B cell (primary cell): ENCODE data around the gene BCL3. TPM values are rescaled to one million over a fixed set of nuclear protein-coding genes. Genes with fewer than 3 reads are reported as not detected.

Source experiments
- ATAC-seq: fragments of 200-7000 bp; cut with Tn5 transposase; one replicate; pipeline ENCODE4 v1.10.0; 2021; ENCODE audit warnings: low read depth, mild to moderate bottlenecking, moderate number of reproducible peaks, moderate library complexity
- CTCF ChIA-PET: fragments of 350-600 bp; sonication (Branson Sonifier 250); formaldehyde crosslinking; loops from one replicate; lab custom pipeline; 2021; ENCODE audit warnings: antibody characterized with exemption, inconsistent platforms; lab: Charles Lee
- POLR2A ChIA-PET: fragments of 350-600 bp; sonication (Branson Sonifier 250); formaldehyde crosslinking; loops from one replicate; lab custom pipeline; 2021; ENCODE audit warnings: antibody characterized with exemption; lab: Charles Lee
- DNase-seq: peaks from one replicate; pipeline ENCODE4 v3.0.0; 2013
- H2AFZ ChIP-seq: 2 replicates; pipeline ENCODE4 v1.6.1; 2012; ENCODE audit warnings: mild to moderate bottlenecking, low read depth, low read length; ENCODE audit not compliant: insufficient read depth, poor library complexity, severe bottlenecking
- H3K27ac ChIP-seq, 2 donors: 1 replicate in 1 of 2; 2 replicates in 1 of 2; pipeline ENCODE4 v1.5.1; 2012 to 2013; ENCODE audit warnings: low read length in 2 of 2, mild to moderate bottlenecking in 2 of 2, moderate library complexity in 1 of 2
- H3K27me3 ChIP-seq, 4 experiments: fragments of 200-600 bp in 1 of 4; sonication (generic) in 1 of 4; replicated peaks in 1 of 4; 1 replicate in 2 of 4; 2 replicates in 2 of 4; pipeline versions ENCODE4 v1.6.1 to v1.7.0; 2013 to 2016; ENCODE audit warnings: low read length in 3 of 4, mild to moderate bottlenecking in 2 of 4, mixed read lengths in 1 of 4, moderate library complexity in 1 of 4; ENCODE audit not compliant: insufficient read depth in 4 of 4, control insufficient read depth in 3 of 4; ENCODE audit errors: control extremely low read depth in 1 of 4
- H3K36me3 ChIP-seq, 2 experiments: replicated peaks in 1 of 2; 1 replicate in 1 of 2; 2 replicates in 1 of 2; pipeline versions ENCODE4 v1.6.1 to v1.7.1; 2013; ENCODE audit warnings: low read length in 1 of 2; ENCODE audit not compliant: insufficient read depth in 2 of 2, control insufficient read depth in 1 of 2; ENCODE audit errors: control extremely low read depth in 1 of 2, extremely low read depth in 1 of 2
- H3K4me1 ChIP-seq, 2 donors: fragments of 200-600 bp in 1 of 2; sonication (generic) in 1 of 2; 1 replicate in 1 of 2; 2 replicates in 1 of 2; pipeline versions ENCODE4 v1.5.1 to v1.6.1; 2013 to 2017; ENCODE audit warnings: low read length in 2 of 2; ENCODE audit not compliant: control insufficient read depth in 2 of 2, insufficient read depth in 2 of 2
- H3K4me2 ChIP-seq: replicated peaks from 2 replicates; pipeline ENCODE3; 2012; ENCODE audit warnings: mild to moderate bottlenecking, low read depth, low read length; ENCODE audit not compliant: poor library complexity, severe bottlenecking
- H3K4me3 ChIP-seq, 5 experiments: fragments of 200-600 bp in 1 of 5; sonication (generic) in 1 of 5; 1 replicate in 3 of 5; 2 replicates in 2 of 5; pipeline versions ENCODE4 v1.5.1 to v1.7.0; 2011 to 2016; ENCODE audit warnings: low read length in 4 of 5, mild to moderate bottlenecking in 4 of 5, low read depth in 2 of 5, control low read depth in 1 of 5, moderate library complexity in 1 of 5; ENCODE audit not compliant: insufficient read depth in 1 of 5; ENCODE audit errors: control extremely low read depth in 1 of 5, extremely low read depth in 1 of 5
- H3K79me2 ChIP-seq: fragments of 200-600 bp; sonication (generic); one replicate; pipeline ENCODE4 v1.6.0; 2016; ENCODE audit warnings: low read length; ENCODE audit not compliant: control insufficient read depth, insufficient read depth
- H3K9ac ChIP-seq: fragments of 200-600 bp; sonication (generic); 2 replicates; pipeline ENCODE4 v1.6.1; 2017; ENCODE audit warnings: mild to moderate bottlenecking, low read length, moderate library complexity
- H3K9me3 ChIP-seq, 3 donors: one replicate each; pipeline versions ENCODE4 v1.6.1 to v1.7.1; 2013; ENCODE audit warnings: low read length in 2 of 3; ENCODE audit not compliant: control insufficient read depth in 2 of 3, insufficient read depth in 1 of 3; ENCODE audit errors: control extremely low read depth in 1 of 3
- H4K20me1 ChIP-seq: 2 replicates; pipeline ENCODE4 v1.6.0; 2012; ENCODE audit warnings: mild to moderate bottlenecking, low read length; ENCODE audit not compliant: insufficient read depth, control insufficient read depth, poor library complexity, severe bottlenecking
- H3K27ac Mint-ChIP-seq: one replicate; pipeline ENCODE4 v1.8.0; 2021; ENCODE audit warnings: mixed read lengths
- H3K27me3 Mint-ChIP-seq: one replicate; pipeline ENCODE4 v1.8.0; 2021; ENCODE audit warnings: mixed read lengths
- H3K4me1 Mint-ChIP-seq: one replicate; pipeline ENCODE4 v1.8.0; 2021; ENCODE audit warnings: mixed read lengths
- H3K4me3 Mint-ChIP-seq: one replicate; pipeline ENCODE4 v1.8.0; 2021; ENCODE audit warnings: mixed read lengths
- H3K9me3 Mint-ChIP-seq: one replicate; pipeline ENCODE4 v1.8.0; 2022; ENCODE audit warnings: mixed read lengths; ENCODE audit not compliant: insufficient read depth
- EZH2 ChIP-seq: IDR thresholded peaks from 2 replicates; pipeline ENCODE4 v1.6.1; 2012; ENCODE audit warnings: borderline replicate concordance, low read depth, mild to moderate bottlenecking, moderate library complexity, low read length; ENCODE audit not compliant: insufficient read depth, poor library complexity, severe bottlenecking
- WGBS: methylation state at CpG from one replicate; pipeline ENCODE4 v1.1.5; 2013; ENCODE audit warnings: missing lambda C conversion rate; ENCODE audit not compliant: insufficient coverage; 5-methylcytosine and 5-hydroxymethylcytosine counted together
- intact Hi-C: fragments of 100-400 bp; cut with micrococcal nuclease; formaldehyde crosslinking; loops from one replicate; pipeline ENCODE4 v1.10.0; 2022
- polyA plus RNA-seq: library from polyadenylated mRNA; depleted of rRNA; stranded (reverse); fragments of >200 nt; gene quantifications from 2 replicates; pipeline ENCODE4 v1.2.3, GENCODE V29; 2012
- total RNA-seq, 2 donors: library from RNA; stranded (reverse); fragments of 120-200 nt in 1 of 2; gene quantifications; 1 replicate in 1 of 2; 2 replicates in 1 of 2; pipeline versions ENCODE4 v1.2.3 to v1.2.4, GENCODE V29; 2013 to 2022
- TF ChIP-seq, protein P1 (sequence below): fragments of 200-600 bp; IDR thresholded peaks from one replicate; pipeline ENCODE4 v1.8.0; 2022; ENCODE audit warnings: antibody characterized with exemption, mild to moderate bottlenecking

The BCL3 gene
- total and polyA plus RNA-seq, 2 donors (not counting 1 experiment from before 2014, with no cell fraction given): 52.3 to 147 TPM

DNA sequence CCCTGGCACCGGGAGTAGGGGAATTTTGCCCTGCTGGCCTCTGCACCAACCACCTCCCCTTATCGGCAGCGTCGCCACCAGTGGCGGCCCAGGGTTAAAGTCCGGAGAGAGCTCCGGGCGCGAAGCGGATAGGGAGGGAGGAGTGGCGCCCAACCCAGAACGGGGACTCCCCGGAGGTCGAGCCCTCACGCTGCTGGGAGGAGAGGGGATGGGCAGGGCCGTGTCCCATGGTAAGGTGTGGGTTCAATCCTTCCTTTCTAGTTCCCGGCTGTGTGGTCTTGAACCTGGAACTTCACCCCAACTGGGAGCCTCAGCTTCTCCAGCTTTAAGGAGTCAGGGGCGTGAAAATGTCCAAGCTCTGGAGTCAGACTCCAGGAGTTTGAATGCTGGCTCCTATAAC is 23.3 kb upstream of the BCL3 start:
- H3K27ac Mint-ChIP-seq: no peak overlapping the region
- H3K4me1 Mint-ChIP-seq: peaks cover 54% of the 10 kb centered on the region
- no peaks in the 10 kb centered on the region for H3K9me3 Mint-ChIP-seq
- Histone ChIP-seq H3K4me3 (no peak overlapping the region), H3K4me1 (peaks cover 42 to 65% of the 10 kb centered on the region in 2 donors), H3K36me3 (no peaks in the 10 kb centered on the region), H3K27ac (no peak overlapping the region), H3K9ac (no peak overlapping the region), H3K27me3 (no peaks in the 10 kb centered on the region), H3K9me3 (no peaks in the 10 kb centered on the region), H3K4me2 (peak overlapping the region; percentile 23), H4K20me1 (no peaks in the 10 kb centered on the region), H2AFZ (no peak overlapping the region), H3K79me2 (no peaks in the 10 kb centered on the region)
- ChIA-PET CTCF (interaction anchor here (0.5 to 11.7 kb wide), 11 partner anchors 16 to 753 kb away, joined by 3 to 591 read pairs (median 11); partner anchors contain the start of genes BCL3 and CBLC), POLR2A (interaction anchor here (3.0 kb wide), 1 partner anchor 46 kb away, joined by 34 read pairs; no protein-coding TSS in a partner anchor)
- H3K4me3 Mint-ChIP-seq: no peak overlapping the region
- ATAC-seq (no peak), DNase-seq (no peak)
- TF ChIP-seq, protein P1, sequence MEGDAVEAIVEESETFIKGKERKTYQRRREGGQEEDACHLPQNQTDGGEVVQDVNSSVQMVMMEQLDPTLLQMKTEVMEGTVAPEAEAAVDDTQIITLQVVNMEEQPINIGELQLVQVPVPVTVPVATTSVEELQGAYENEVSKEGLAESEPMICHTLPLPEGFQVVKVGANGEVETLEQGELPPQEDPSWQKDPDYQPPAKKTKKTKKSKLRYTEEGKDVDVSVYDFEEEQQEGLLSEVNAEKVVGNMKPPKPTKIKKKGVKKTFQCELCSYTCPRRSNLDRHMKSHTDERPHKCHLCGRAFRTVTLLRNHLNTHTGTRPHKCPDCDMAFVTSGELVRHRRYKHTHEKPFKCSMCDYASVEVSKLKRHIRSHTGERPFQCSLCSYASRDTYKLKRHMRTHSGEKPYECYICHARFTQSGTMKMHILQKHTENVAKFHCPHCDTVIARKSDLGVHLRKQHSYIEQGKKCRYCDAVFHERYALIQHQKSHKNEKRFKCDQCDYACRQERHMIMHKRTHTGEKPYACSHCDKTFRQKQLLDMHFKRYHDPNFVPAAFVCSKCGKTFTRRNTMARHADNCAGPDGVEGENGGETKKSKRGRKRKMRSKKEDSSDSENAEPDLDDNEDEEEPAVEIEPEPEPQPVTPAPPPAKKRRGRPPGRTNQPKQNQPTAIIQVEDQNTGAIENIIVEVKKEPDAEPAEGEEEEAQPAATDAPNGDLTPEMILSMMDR: no peak
- H3K27me3 Mint-ChIP-seq: no peaks in the 10 kb centered on the region
- intact Hi-C loops: loop anchor here (2.0 to 10.0 kb wide), 2 partner anchors 70 to 120 kb away; partner anchors contain the start of gene NECTIN2
- 21% methylated on average over 12 of the region's 18 CpGs for WGBS

DNA sequence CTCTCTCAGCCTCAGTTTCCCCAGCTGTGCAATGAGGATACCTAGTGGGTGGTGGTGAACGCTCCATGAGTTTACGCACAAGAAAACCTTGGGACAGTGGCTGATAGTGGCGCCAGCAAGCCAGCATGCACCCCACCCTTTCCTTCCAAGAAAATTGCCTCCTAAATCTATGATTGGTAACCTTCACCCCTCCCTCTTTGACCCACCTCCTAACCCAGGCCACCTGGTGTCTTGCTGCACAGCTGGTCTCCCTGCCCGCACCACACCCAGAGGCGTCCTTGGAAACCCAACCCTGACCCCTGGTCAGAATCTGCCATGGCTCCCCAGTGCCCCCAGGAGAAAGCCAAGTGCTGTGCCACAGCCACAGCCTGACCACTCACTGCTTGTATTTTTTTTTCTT is 22.8 kb upstream of the BCL3 start:
- Histone ChIP-seq H3K79me2 (no peaks in the 10 kb centered on the region), H3K27me3 (no peaks in the 10 kb centered on the region), H3K9me3 (no peaks in the 10 kb centered on the region), H3K4me1 (peaks cover 42 to 65% of the 10 kb centered on the region in 2 donors), H3K4me2 (peak overlapping the region; percentile 23), H3K27ac (no peak overlapping the region), H3K36me3 (no peaks in the 10 kb centered on the region), H4K20me1 (no peaks in the 10 kb centered on the region), H3K9ac (no peak overlapping the region), H3K4me3 (no peak overlapping the region), H2AFZ (no peak overlapping the region)
- ChIA-PET CTCF (interaction anchor here (0.5 to 11.7 kb wide), 7 partner anchors 26 to 82 kb away, joined by 3 to 591 read pairs (median 11); partner anchors contain the start of genes BCL3 and CBLC), POLR2A (interaction anchor here (0.7 to 3.0 kb wide), 2 partner anchors 22 to 45 kb away, joined by 3 to 34 read pairs; no protein-coding TSS in a partner anchor)
- Mint-ChIP-seq H3K4me3 (no peak overlapping the region), H3K27me3 (no peaks in the 10 kb centered on the region), H3K27ac (no peak overlapping the region), H3K4me1 (peaks cover 54% of the 10 kb centered on the region), H3K9me3 (no peaks in the 10 kb centered on the region)
- intact Hi-C loops: loop anchor here (2.0 to 10.0 kb wide), 2 partner anchors 71 to 119 kb away; partner anchors contain the start of gene NECTIN2
- 82% methylated on average over 3 of the region's 5 CpGs for WGBS
- ATAC-seq (no peak), DNase-seq (no peak)
- TF ChIP-seq, protein P1: no peak
- no peak for TF ChIP-seq EZH2
